MM.1S (cell line): ENCODE results near the gene PDRG1.

ENCODE experiments used
- EZH2 ChIP-seq: fragments of 300-600 bp; sonication (generic); optimal IDR thresholded peaks from 2 replicates; pipeline ENCODE3; 2017; ENCODE audit warnings: low read depth, mild to moderate bottlenecking, antibody characterized with exemption, low read length, mixed read lengths
- EZH2phosphoT487 ChIP-seq: fragments of 300-600 bp; sonication (generic); IDR thresholded peaks from 2 replicates; pipeline ENCODE4 v1.6.1; 2018; ENCODE audit warnings: antibody characterized with exemption, low read length
- TF ChIP-seq, protein P1 (sequence below): fragments of 300-600 bp; sonication (generic); IDR thresholded peaks from 2 replicates; pipeline ENCODE4 v1.5.1; 2016; ENCODE audit warnings: antibody characterized with exemption, low read length, mixed read lengths

DNA sequence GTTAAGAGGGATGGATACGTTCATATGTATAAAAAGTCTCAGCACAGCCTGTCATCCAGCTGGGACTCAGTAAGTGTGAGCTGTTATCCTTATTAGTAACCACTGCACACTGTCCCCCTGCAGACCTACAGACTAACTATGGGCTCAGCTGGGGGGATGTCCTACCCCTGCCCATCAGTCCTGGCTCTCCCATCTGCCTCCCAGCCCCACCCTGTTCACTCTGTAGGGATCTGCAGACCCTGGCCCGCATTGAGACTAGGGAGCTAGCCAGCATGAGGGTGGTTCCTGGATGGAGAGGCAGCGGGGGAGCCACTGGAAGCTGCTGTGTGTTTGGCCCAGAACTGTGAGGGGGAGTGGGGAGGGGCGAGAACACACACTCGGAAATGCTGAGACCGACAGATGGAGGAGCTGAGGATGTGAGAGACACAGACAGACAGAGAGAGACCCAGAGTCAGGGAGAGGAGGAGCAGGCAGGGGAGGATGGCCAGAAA lies 33.2 kb upstream of the PDRG1 start:
- TF ChIP-seq, protein P1, sequence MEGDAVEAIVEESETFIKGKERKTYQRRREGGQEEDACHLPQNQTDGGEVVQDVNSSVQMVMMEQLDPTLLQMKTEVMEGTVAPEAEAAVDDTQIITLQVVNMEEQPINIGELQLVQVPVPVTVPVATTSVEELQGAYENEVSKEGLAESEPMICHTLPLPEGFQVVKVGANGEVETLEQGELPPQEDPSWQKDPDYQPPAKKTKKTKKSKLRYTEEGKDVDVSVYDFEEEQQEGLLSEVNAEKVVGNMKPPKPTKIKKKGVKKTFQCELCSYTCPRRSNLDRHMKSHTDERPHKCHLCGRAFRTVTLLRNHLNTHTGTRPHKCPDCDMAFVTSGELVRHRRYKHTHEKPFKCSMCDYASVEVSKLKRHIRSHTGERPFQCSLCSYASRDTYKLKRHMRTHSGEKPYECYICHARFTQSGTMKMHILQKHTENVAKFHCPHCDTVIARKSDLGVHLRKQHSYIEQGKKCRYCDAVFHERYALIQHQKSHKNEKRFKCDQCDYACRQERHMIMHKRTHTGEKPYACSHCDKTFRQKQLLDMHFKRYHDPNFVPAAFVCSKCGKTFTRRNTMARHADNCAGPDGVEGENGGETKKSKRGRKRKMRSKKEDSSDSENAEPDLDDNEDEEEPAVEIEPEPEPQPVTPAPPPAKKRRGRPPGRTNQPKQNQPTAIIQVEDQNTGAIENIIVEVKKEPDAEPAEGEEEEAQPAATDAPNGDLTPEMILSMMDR, result no peak
- TF ChIP-seq EZH2phosphoT487 (no peak), EZH2 (no peak)
